ENCODE results near the gene PPHLN1. TPM values are rescaled to one million over a fixed set of nuclear protein-coding genes. Genes with fewer than 3 reads are reported as not detected.
"Not testable (repeated sequence)": the region's sequence is repeated elsewhere in the genome, so short reads cannot be mapped to it uniquely, and the experiment has no call there.

PPHLN1 gene
- total RNA-seq, 1 donor from 2014 or later, result 41.8 TPM

- no peaks in the 10 kb centered on the region for H3K27me3 ChIP-seq
- no peak overlapping the region for H3K27ac ChIP-seq
- H3K36me3 ChIP-seq, result peaks cover 3% of the 10 kb centered on the region
- H3K9me3 ChIP-seq, result no peaks in the 10 kb centered on the region
- peaks cover 14% of the 10 kb centered on the region for H3K4me1 ChIP-seq
- ATAC-seq, result peak; percentile 48
- intact Hi-C loops (cut with DNase I), result loop anchor here (2.0 kb wide), 1 partner anchor 17 kb away; no protein-coding TSS in a partner anchor
- DNase-seq, result no peak
- TF ChIP-seq CTCF (IDR thresholded peaks at IDR 0.05), result no peak
- H3K4me3 ChIP-seq, result no peak overlapping the region
These were observed 56.2 kb downstream of the PPHLN1 start for GRCh38 chr12:42382013-42382696.

- Histone ChIP-seq H3K36me3 (peaks cover 18% of the 10 kb centered on the region), H3K9me3 (no peaks in the 10 kb centered on the region), H3K27me3 (no peaks in the 10 kb centered on the region), H3K4me1 (peaks cover 14% of the 10 kb centered on the region), H3K27ac (no peak overlapping the region), H3K4me3 (no peak overlapping the region)
- TF ChIP-seq CTCF (IDR thresholded peaks at IDR 0.05), result no peak
- intact Hi-C loops (cut with DNase I), result no loop called here
- DNase-seq (no peak), ATAC-seq (no peak)
These were observed 59.4 kb downstream of the PPHLN1 start for GRCh38 chr12:42385326-42385841.

- H3K36me3 ChIP-seq, result peaks cover 21% of the 10 kb centered on the region
- DNase-seq, result no peak
- no peak for ATAC-seq
- intact Hi-C loops (cut with DNase I), result no loop called here
- no peak for TF ChIP-seq CTCF (IDR thresholded peaks at IDR 0.05)
- H3K27me3 ChIP-seq, result no peaks in the 10 kb centered on the region
- H3K9me3 ChIP-seq, result no peaks in the 10 kb centered on the region
- no peak overlapping the region for H3K27ac ChIP-seq
- H3K4me1 ChIP-seq, result peaks cover 11% of the 10 kb centered on the region
- H3K4me3 ChIP-seq, result no peak overlapping the region
These were observed 60.3 kb downstream of the PPHLN1 start for GRCh38 chr12:42386308-42386707.

GRCh38 chr12:42388086-42388485 is 62.1 kb downstream of the PPHLN1 start:
- H3K4me1 ChIP-seq; intact Hi-C loops (cut with DNase I); DNase-seq; H3K4me3 ChIP-seq; H3K9me3 ChIP-seq; H3K27ac ChIP-seq; ATAC-seq; H3K27me3 ChIP-seq: not testable (repeated sequence)
- peaks cover 27% of the 10 kb centered on the region for H3K36me3 ChIP-seq

GRCh38 chr12:42394429-42394828 is 68.5 kb downstream of the PPHLN1 start:
- no peak overlapping the region for H3K4me3 ChIP-seq
- intact Hi-C loops (cut with DNase I), result no loop called here
- ATAC-seq (no peak), DNase-seq (no peak)
- no peak for TF ChIP-seq CTCF (IDR thresholded peaks at IDR 0.05)
- H3K36me3 ChIP-seq, result peaks cover 31% of the 10 kb centered on the region
- no peaks in the 10 kb centered on the region for H3K27me3 ChIP-seq
- no peak overlapping the region for H3K27ac ChIP-seq
- H3K9me3 ChIP-seq, result no peaks in the 10 kb centered on the region
- no peaks in the 10 kb centered on the region for H3K4me1 ChIP-seq

- no peak overlapping the region for H3K27ac ChIP-seq
- H3K9me3 ChIP-seq, result no peaks in the 10 kb centered on the region
- ATAC-seq (no peak), DNase-seq (no peak)
- no peaks in the 10 kb centered on the region for H3K4me1 ChIP-seq
- H3K4me3 ChIP-seq, result no peak overlapping the region
- no peaks in the 10 kb centered on the region for H3K27me3 ChIP-seq
- intact Hi-C loops (cut with DNase I), result no loop called here
- TF ChIP-seq CTCF (IDR thresholded peaks at IDR 0.05), result no peak
- peaks cover 27% of the 10 kb centered on the region for H3K36me3 ChIP-seq
These were observed 70.7 kb downstream of the PPHLN1 start for GRCh38 chr12:42396473-42397259.
